Small intestine (tissue), 7 donors: ENCODE results near the gene NADK2. TPM values are rescaled to one million over a fixed set of nuclear protein-coding genes. Genes with fewer than 3 reads are reported as not detected.
A peak's percentile ranks its signal among the peaks of the same experiment; 100 is the strongest.

Experiments used
- DNase-seq, 2 donors: peaks; one replicate each; pipeline versions ENCODE4 v3.0.0 to v3.0.0-alpha.2; 2013
- FAIRE-seq: peaks from 2 replicates; lab custom pipeline; 2012; peaks lifted over from hg19 to GRCh38; lab: Jason Lieb, UNC
- H3K27ac ChIP-seq, 3 donors: one replicate each; pipeline ENCODE4 v1.5.1; 2013; ENCODE audit warnings: low read length in 2 of 3, mild to moderate bottlenecking in 2 of 3, control low read depth in 1 of 3, inconsistent platforms in 1 of 3, low read depth in 1 of 3, moderate library complexity in 1 of 3
- H3K27me3 ChIP-seq, 3 donors: one replicate each; pipeline ENCODE4 v1.6.1; 2013; ENCODE audit warnings: low read length in 3 of 3, inconsistent platforms in 1 of 3; ENCODE audit not compliant: control insufficient read depth in 3 of 3, insufficient read depth in 3 of 3
- H3K36me3 ChIP-seq, 3 donors: one replicate each; pipeline ENCODE4 v1.6.1; 2013; ENCODE audit warnings: low read length in 3 of 3, inconsistent platforms in 1 of 3, low read depth in 1 of 3, mild to moderate bottlenecking in 1 of 3, moderate library complexity in 1 of 3; ENCODE audit not compliant: control insufficient read depth in 3 of 3, insufficient read depth in 2 of 3
- H3K4me1 ChIP-seq, 3 donors: one replicate each; pipeline ENCODE4 v1.6.1; 2013; ENCODE audit warnings: low read length in 2 of 3, inconsistent platforms in 1 of 3, low read depth in 1 of 3, mild to moderate bottlenecking in 1 of 3, moderate library complexity in 1 of 3; ENCODE audit not compliant: control insufficient read depth in 3 of 3, insufficient read depth in 2 of 3
- H3K4me3 ChIP-seq, 3 donors: one replicate each; pipeline ENCODE4 v1.5.1; 2013; ENCODE audit warnings: low read length in 3 of 3, control low read depth in 1 of 3, inconsistent platforms in 1 of 3, low read depth in 1 of 3, mild to moderate bottlenecking in 1 of 3, moderate library complexity in 1 of 3
- H3K9me3 ChIP-seq, 2 donors: one replicate each; pipeline ENCODE4 v1.6.1; 2013; ENCODE audit warnings: low read depth in 1 of 2, low read length in 1 of 2; ENCODE audit not compliant: control insufficient read depth in 2 of 2, insufficient read depth in 1 of 2
- WGBS, 3 donors: extraction: QIAGEN DNeasy Blood & Tissue Kit; methylation state at CpG; one replicate each; pipeline ENCODE4 v1.1.7; 2013; 5-methylcytosine and 5-hydroxymethylcytosine counted together
- polyA plus RNA-seq, 4 donors: library from polyadenylated mRNA; stranded (reverse) in 3 of 4; unstranded in 1 of 4; fragments of 200-250 nt in 3 of 4; fragments of 120-200 nt in 1 of 4; gene quantifications; one replicate each; pipeline versions ENCODE4 v1.2.1 to v1.2.3, GENCODE V29; 2013
- donor health status: healthy with polysubstance abuse.
- donor health status: control.
- donor health status: control.
- donor health status: Bipolar disorder and iron deficiency.
- donor health status: healthy.

The NADK2 gene
- polyA plus RNA-seq, 4 donors = 13.0 to 59.1 (median 14.2) TPM

DNA sequence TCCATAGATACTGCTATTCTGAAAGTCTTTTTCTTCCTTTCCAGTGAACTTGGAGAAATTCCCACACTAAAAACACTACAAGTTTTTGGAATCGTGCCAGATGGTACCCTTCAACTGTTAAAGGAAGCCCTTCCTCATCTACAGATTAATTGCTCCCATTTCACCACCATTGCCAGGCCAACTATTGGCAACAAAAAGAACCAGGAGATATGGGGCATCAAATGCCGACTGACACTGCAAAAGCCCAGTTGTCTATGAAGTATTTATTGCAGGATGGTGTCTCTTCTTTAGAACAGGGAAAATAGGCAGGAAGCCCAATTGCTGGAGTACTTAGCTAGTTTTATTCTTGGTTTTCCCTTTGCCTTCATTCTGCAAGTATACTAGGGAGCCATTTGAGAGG is 60.0 kb downstream of the NADK2 start:
- DNase-seq (no peak), FAIRE-seq (no peak)
- H3K36me3 ChIP-seq = peaks cover 2 to 3% (median 2%) of the 10 kb centered on the region in 3 donors
- WGBS, 3 donors = 89 to 94% (median 93%) methylated on average over 2 of the region's 2 CpGs
- no peaks in the 10 kb centered on the region for H3K9me3 ChIP-seq
- no peak overlapping the region for H3K4me3 ChIP-seq
- H3K27ac ChIP-seq = no peak overlapping the region
- H3K4me1 ChIP-seq = no peaks in the 10 kb centered on the region
- no peaks in the 10 kb centered on the region for H3K27me3 ChIP-seq

DNA sequence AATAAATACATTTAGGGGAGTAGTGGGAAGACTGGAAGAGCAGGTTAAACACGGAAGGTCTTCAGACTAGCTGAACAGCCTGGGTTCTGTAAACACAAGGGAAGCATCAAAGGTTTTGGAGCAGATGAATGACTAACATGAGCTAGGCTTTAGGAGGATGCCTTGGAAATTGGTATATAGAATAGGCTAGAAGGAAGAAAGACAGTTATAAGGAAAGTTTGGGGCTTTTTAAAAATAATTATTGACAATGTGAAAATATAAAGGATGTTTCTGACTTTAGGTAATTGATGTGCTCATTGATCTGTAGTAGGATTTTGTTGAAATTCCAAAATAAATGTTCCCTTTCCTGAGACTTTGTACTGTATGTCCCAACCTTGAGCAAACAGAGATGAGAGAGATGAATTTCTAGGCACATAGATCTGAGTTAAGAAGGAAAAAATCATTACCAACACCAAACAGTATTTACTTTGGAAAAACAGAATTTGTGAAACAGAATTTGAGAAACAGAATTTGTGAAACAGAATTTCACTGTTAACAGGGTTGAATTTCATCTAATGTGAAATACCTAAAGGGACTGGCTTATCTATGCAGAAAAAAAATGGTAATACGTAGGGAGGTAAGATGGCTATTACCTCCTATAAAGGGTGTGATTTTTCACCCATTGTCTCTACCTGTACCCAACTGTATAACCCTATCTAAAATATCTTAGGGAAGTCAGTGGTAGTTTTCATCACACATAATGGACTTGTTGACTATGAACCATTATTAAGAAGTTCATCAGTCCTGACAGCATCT is 61.0 kb downstream of the NADK2 start:
- Histone ChIP-seq H3K36me3 (peaks cover 2 to 3% (median 2%) of the 10 kb centered on the region in 3 donors), H3K4me1 (no peaks in the 10 kb centered on the region), H3K27ac (no peak overlapping the region), H3K27me3 (no peaks in the 10 kb centered on the region), H3K9me3 (no peaks in the 10 kb centered on the region), H3K4me3 (no peak overlapping the region)
- FAIRE-seq (no peak), DNase-seq (no peak)
- 81 to 89% (median 84%) methylated on average over 2 of the region's 2 CpGs for WGBS, 3 donors

DNA sequence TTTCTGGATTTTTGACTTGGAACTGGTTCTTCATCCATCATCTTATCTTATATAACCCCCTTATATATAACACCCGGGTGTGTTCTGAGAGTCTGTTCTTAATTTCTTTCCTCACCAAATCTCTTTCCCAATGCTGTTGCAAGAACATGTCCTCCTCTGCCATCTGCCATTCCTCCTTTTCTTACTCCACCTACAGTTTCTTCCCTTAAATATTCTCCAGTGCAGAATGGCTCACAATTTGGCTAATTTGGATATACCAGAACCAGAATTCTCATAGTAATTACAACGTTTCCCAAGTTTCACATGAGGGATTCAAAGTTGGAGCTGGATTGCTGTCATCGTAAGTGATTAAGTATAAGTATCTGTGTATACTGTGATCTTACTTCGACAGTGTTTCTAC is 61.8 kb downstream of the NADK2 start:
- 77 to 88% (median 88%) methylated on average over 4 of the region's 4 CpGs for WGBS, 3 donors
- Histone ChIP-seq H3K27ac (no peak overlapping the region), H3K4me3 (no peak overlapping the region), H3K9me3 (no peaks in the 10 kb centered on the region), H3K36me3 (peaks cover 2 to 3% (median 2%) of the 10 kb centered on the region in 3 donors), H3K27me3 (no peaks in the 10 kb centered on the region), H3K4me1 (no peaks in the 10 kb centered on the region)
- no peak for FAIRE-seq
- DNase-seq = no peak

DNA sequence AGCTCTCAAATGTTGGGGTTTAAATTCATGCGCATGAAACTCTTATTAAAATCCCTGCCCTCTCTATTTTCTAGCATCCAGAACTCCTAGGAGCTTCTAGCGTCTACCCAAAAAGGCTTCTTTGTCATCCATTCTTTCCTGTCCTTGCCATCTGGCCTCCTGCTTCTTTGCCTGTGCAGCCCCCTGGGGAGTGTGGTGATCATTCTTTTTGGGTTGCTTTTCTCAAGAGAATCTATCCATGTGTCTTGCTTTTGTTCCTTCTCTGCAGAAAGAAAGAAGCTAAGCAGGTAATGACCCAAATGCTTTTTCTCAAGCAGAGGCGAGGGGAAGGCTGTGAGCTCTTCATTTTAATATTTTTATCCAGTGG is 63.2 kb downstream of the NADK2 start:
- DNase-seq = no peak
- WGBS, 3 donors = 96 to 100% (median 98%) methylated on average over 3 of the region's 3 CpGs
- Histone ChIP-seq H3K27me3 (no peaks in the 10 kb centered on the region), H3K4me3 (no peak overlapping the region), H3K9me3 (no peaks in the 10 kb centered on the region), H3K4me1 (no peaks in the 10 kb centered on the region), H3K27ac (no peak overlapping the region), H3K36me3 (peaks cover 2 to 8% (median 5%) of the 10 kb centered on the region in 3 donors)
- FAIRE-seq = no peak

DNA sequence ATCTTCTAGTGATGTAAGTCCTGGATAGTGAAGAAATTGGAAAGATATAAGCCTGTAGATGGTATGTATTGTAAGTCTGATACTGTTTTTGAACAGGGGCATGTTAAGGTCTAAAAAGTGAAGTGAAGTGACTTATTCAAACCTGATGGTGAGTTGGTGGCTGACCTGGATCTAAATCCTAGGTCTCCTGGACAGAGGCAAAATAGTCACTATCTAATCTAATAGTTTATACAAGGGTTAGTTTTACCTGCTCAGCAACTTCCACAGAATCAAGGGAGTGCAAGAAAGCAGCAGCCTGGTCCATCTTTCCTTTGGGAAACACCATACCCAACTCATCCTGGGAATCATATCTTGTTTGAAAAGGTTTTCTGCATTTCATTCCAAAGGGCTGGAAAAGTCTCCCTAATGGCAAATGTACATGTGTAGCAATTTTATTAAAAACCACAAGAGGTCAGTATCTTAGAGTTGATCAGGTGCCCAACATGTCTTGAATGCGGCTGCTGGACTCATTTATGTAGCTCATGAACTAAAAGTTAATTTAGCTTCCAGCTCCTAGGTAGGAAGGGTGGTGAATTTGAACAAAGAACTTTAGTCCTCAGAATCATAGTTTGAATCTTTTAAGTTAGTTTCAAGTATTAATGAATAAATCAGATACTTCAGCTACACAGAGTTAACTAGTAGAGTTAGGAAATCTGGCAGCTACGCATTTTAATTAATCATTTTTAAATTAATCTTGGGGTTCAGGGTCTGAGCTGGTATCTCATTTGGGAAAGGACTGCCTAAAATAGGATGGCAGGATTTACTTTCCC is 63.8 kb downstream of the NADK2 start:
- FAIRE-seq (peak; percentile 26), DNase-seq (peak; percentile 32 to 54)
- H3K27ac ChIP-seq = no peak overlapping the region
- no peaks in the 10 kb centered on the region for H3K27me3 ChIP-seq
- no peak overlapping the region for H3K4me3 ChIP-seq
- WGBS, 3 donors = 60 to 70% (median 67%) methylated on average over 2 of the region's 2 CpGs
- H3K36me3 ChIP-seq = peaks cover 2 to 10% (median 5%) of the 10 kb centered on the region in 3 donors
- H3K4me1 ChIP-seq = no peaks in the 10 kb centered on the region
- no peaks in the 10 kb centered on the region for H3K9me3 ChIP-seq

DNA sequence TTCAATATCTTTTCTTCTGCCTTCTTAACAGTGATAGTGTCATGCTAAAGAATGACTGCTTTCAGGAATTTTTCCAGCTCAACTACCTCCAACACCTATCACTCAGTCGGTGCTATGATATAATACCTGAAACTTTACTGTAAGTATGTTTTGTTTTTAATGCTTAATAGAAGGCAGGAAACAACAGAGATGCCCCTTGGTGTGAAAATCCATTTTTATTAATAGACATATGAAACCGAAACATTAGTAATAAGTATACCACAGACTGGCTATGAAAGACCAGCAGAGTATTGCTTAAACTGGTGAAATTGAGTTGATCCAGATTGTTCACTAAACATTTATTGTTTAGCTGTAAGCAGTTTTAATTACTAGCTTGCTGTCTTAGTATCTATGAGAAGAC is 64.6 kb downstream of the NADK2 start:
- no peak for FAIRE-seq
- H3K9me3 ChIP-seq = no peaks in the 10 kb centered on the region
- H3K27ac ChIP-seq = no peak overlapping the region
- 67 to 86% (median 79%) methylated on average over 2 of the region's 2 CpGs for WGBS, 3 donors
- DNase-seq = no peak
- H3K4me3 ChIP-seq = no peak overlapping the region
- no peaks in the 10 kb centered on the region for H3K27me3 ChIP-seq
- no peaks in the 10 kb centered on the region for H3K4me1 ChIP-seq
- peaks cover 2 to 12% (median 5%) of the 10 kb centered on the region in 3 donors for H3K36me3 ChIP-seq

DNA sequence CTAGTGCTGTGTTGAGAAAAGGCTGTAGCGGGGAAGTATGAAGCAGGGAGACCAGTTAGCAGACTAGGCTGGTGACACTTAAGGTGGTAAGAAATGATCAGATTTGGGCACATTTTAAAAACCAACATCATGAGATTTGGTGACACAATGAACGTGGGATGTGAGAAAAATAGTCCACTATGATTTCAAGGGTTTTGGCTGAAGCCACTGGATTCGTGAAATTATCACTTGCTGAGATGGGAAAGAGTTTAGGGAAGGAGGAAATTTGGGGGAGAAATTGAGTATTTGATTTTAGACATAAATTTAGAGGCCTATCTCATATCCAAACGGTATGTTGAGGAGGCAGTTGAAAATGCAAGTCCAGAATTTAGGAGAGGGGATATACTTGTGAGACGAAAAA is 66.7 kb downstream of the NADK2 start:
- H3K27me3 ChIP-seq = no peaks in the 10 kb centered on the region
- no peak overlapping the region for H3K4me3 ChIP-seq
- peaks cover 7 to 15% (median 9%) of the 10 kb centered on the region in 3 donors for H3K36me3 ChIP-seq
- WGBS, 3 donors = 79 to 85% (median 85%) methylated on average over 5 of the region's 5 CpGs
- FAIRE-seq (no peak), DNase-seq (no peak)
- no peaks in the 10 kb centered on the region for H3K4me1 ChIP-seq
- no peak overlapping the region for H3K27ac ChIP-seq
- no peaks in the 10 kb centered on the region for H3K9me3 ChIP-seq

DNA sequence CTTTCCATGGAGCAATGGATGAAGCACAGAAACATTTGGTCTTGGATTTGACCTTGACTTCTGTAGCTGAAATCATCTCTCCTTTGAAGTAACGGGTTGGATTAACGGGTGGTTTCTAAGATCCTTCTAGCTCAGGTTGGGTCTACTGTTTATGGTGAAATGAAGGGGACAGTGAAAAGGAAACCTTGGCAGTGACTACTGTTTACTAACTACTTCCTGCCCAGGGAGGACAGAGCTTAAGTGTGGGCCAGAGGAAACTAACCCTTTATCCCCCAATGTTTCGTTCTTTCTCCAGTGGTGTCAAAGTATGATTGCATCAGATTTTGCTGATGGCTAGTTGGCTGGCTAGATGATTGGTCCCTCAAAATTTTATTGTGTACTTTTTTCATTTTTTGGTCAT is 67.6 kb downstream of the NADK2 start:
- no peak overlapping the region for H3K4me3 ChIP-seq
- FAIRE-seq = no peak

More for the DNA sequence above, 67.6 kb downstream of the NADK2 start:
- no peaks in the 10 kb centered on the region for H3K9me3 ChIP-seq
- no peaks in the 10 kb centered on the region for H3K27me3 ChIP-seq
- no peaks in the 10 kb centered on the region for H3K4me1 ChIP-seq
- peaks cover 7 to 15% (median 9%) of the 10 kb centered on the region in 3 donors for H3K36me3 ChIP-seq
- WGBS, 3 donors = 74 to 90% (median 83%) methylated on average over 3 of the region's 3 CpGs
- peak overlapping the region in 1 of 3 donors; percentile 29 for H3K27ac ChIP-seq
- no peak for DNase-seq
